Activated CD8-positive, alpha-beta memory T cell treated with anti-CD3 and anti-CD28 coated beads for 48 hours (primary cell): ENCODE data around the gene MEIOB.

Experiments
- DNase-seq, 3 experiments: peaks; one replicate each; pipeline ENCODE4 v3.0.0-alpha.2; 2020; ENCODE audit warnings: low read depth in 2 of 3, low spot score in 2 of 3

Gene MEIOB

DNA sequence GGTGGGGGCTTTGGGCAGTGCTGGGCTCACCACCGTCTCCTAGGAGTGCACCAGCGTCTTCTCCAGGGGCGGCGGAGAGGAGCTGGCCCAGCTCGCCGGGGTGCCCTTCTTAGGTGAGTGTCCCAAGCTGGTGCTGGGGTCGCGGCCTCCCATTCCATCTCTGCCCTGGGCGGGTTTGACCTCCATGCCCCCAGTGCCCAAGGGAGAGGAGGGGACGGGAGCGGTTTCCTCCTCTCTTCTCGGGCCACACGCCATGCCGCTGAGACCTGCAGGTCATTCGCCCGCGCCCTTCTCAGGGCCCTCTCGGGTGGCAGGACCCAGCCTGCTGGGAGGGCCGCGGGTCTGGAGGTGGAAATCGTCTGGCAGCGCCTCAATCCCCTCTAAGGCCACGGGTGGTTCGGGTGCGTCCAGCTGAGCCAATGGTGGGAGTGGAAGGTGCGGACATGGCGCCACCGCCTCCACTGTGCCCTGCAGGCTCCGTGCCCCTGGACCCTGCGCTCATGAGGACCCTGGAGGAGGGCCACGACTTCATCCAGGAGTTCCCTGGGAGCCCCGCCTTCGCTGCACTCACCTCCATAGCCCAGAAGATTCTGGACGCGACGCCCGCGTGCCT, 83.8 kb downstream of the MEIOB start:
- no peak for DNase-seq

DNA sequence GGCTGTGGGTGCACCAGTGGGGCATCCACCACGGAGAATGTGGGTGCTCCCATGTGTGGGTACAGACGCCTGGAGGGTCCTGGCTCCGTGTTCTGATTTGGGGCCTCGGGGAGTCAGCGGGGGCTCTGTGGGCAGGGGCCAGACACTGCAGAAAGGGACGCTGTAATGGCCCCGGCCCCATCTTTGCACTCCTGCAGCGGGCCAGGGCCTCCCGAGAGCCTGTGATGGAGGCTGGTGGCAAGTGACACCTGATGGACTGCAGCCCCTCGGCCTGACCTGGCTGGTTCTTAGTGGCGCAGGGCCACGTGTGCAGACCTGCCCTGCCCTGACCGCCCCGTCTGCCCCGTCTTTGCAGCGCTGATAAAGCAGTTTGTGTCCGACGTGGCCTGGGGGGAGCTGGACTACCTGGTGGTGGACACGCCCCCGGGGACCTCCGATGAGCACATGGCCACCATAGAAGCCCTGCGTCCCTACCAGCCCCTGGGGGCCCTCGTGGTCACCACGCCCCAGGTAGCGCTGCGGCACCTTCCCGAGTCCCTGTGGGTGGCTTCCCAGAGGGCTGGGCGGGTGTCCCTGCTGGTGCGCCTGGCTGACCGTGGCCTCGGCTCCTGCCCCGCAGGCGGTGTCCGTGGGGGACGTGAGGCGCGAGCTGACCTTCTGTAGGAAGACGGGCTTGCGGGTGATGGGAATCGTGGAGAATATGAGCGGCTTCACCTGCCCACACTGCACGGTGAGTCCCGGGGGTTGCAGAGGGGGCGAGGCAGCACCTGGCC, 84.5 kb downstream of the MEIOB start:
- no peak for DNase-seq

DNA sequence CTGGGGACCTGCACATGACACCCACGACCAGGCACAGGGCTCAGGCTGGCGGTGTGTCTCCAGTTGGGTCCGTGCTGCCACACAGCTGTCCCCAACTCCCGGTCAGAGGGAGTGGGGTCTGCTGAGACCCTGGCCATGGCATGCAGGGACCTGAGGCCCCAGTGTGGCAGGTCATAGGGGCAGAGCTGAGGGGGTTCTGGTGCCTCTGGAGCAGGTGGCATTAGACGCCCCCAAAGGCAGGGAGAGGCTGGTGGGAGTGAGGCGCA, 85.0 kb downstream of the MEIOB start:
- no peak for DNase-seq

DNA sequence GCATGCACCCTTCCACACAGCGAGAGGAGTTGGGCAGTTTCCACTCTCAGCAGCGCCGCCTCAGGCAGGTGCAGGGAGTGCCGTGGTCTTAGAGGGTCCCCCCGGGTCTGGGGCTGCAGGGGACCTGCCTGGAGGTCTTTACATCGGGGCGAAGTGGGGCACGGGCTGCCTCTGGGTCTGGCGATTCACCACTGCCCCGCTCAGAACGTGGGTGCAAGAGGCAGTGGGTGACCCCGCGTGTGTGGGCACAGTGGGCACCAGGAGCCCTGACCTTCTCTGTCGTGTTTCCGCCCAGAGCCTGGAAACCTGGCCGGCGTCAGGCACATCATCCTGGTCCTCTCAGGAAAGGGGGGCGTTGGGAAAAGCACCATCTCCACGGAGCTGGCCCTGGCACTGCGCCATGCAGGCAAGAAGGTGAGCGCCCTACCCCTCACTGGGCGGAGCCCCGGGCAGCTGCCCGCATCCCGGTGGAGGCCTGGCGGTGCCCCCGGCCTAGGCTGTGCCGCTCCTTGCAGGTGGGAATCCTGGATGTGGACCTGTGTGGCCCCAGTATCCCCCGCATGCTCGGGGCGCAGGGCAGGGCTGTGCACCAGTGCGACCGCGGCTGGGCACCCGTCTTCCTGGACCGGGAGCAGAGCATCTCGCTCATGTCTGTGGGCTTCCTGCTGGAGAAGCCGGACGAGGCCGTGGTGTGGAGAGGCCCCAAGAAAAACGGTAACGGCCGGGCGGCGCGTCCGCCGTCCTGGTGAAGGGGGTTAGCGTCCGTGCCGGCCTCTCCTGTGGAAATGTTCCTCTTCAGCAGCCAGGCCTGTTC, 85.5 kb downstream of the MEIOB start:
- DNase-seq, result no peak

DNA sequence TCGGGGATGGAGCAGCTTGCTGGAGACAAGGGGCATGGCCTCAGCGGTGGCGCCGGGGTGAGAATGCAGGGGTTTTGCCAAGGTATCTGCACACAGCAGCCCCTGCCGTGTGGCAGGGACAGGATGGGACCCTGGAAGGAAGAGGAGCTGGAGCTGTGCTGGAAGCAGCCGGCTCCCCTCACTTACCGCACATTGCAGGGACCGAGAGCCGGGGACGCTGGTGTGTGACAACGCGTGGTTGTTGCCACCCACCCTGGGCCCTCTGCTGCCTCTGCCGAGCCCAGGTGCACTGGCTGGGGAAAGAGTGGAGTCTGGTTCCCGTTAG, 86.2 kb downstream of the MEIOB start:
- no peak for DNase-seq

DNA sequence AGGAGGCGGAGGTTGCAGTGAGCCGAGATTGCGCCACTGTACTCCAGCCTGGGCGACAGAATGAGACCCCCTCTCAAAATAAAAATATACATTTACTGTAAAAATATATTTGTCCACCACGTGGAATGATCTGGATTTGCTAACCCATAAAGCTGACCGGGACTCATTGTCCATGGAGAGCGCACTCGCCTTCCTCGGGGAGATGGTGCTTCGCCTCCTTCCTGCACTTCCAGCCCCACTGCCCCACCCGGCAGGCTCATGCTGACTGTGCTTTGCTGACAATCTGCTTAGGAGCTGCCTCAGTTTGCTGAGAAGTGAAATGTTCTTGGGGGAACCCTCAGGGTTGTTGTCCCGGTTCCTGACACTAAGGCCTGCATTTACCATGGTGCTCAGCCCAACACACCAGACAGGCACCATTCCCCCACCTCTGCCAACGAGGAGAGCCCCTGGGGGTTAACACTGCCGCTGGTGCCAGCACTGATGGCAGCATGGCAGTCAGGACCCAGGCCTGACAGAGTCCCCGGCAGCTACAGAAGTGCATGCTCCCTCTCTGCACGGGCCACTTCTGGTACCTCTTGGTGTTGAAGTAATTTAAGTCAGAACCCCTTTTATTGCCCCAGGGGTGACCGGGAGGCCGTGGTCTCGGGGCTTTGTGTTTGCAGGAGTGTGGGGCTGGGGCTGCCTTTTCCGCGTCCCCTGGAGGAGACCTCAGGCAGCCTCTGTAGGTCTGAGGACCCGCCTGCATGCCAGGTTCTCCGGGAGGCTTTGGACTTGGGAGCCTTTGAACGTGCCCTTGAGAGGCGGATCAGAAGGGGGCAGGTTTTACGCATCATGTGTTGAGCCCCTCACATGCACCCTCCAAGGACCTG, 86.8 kb downstream of the MEIOB start:
- DNase-seq, result no peak
